GM18517 (cell line): ENCODE measurements around the gene MSANTD3.

Experiments
- ATAC-seq: cut with Tn5 transposase; IDR thresholded peaks from one replicate; pipeline ENCODE4 v1.9.1; 2021; ENCODE audit warnings: mild to moderate bottlenecking, moderate library complexity; ENCODE audit not compliant: unreplicated experiment

Gene MSANTD3

DNA sequence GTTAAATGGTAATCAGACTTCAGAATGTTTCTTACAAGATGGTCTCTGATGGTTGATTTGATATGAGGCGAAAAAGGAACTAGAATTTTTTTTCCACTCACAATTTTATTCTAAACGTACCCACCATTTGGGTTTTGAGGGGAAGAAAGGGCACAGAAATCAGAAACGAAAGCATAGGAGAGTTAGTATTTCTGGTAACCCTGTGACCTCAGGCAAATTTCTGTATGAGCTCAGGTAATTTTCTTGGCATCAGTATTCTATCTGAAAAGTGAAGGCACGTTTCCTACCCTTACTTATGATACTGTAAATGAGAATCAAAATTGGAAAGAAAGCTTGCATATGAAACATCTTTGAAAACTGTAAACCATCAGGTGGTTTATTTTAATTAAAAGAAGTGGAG, 72.5 kb downstream of the MSANTD3 start:
- ATAC-seq, result no peak

DNA sequence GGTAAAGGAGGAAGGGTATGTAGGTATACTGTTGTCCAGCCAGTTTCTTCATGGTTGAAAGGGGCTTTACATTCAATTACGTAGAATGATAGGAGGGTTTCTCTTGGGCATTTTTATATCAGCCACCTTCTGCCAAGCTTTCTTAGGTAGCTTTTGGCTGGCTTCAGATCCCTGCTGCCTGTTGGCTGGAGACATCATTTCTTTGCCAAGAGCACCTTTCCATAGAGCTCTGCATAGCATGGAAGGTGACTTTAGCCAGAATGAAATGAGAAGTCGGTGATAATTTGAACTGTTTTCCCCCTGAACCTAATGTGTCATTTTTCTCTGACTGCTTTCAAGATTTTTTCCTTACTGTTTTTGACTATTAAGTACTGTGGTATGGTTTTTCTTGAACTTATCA, 72.9 kb downstream of the MSANTD3 start:
- no peak for ATAC-seq
